Measurements from ENCODE around the gene SASS6. TPM values are rescaled to one million over a fixed set of nuclear protein-coding genes. Genes with fewer than 3 reads are reported as not detected.
A peak's percentile ranks its signal among the peaks of the same experiment; 100 is the strongest.

SASS6 gene
- total RNA-seq, 2 experiments from 2014 or later: 12.1 to 18.7 TPM

DNA sequence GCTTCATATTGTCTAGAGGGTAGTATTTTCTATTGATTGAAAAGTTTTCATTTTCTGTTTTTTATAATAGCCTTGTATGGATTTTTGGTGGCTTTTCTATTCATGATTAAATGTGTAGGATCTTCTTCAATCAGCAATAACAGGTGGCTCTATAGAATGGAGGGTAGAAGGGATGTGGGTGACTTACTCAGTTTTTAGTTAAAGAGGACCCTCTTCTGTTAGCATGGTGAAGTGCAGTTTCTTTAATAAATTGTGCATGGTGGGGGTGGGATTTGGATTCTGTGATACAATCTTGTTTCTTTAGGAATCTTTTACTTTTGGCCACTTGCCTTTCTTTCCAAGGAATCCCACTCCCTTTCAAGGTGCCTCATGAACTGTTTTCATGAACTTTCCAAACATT lies 98.3 kb downstream of the SASS6 start:
- intact Hi-C loops (cut with micrococcal nuclease; ENCODE audit: unreplicated experiment): loop anchor here (1.0 to 10.0 kb wide), 2 partner anchors 226 to 860 kb away; partner anchors contain the start of genes EXTL2 and SLC30A7
- CTCF ChIA-PET (ENCODE audit: unreplicated experiment): no interaction called here
- POLR2A ChIA-PET: interaction anchor here (1.2 kb wide), 1 partner anchor 9 kb away, joined by 6 read pairs; no protein-coding TSS in a partner anchor

More for the DNA sequence above, 98.3 kb downstream of the SASS6 start:
- Histone ChIP-seq H3K9me2 (ENCODE audit: insufficient read depth, low read length) (no peaks in the 10 kb centered on the region), H3K79me2 (ENCODE audit: insufficient read depth, low read depth, low read length) (peaks cover 25% of the 10 kb centered on the region), H3K36me3 (ENCODE audit: insufficient read depth, low read length) (peaks cover 4% of the 10 kb centered on the region; the same call in 1 of the 2 replicates), H3K9me3 (ENCODE audit: low read length) (no peaks in the 10 kb centered on the region), H3K27ac (ENCODE audit: low read depth, low read length, poor library complexity, severe bottlenecking) (no peak overlapping the region), H3K4me1 (ENCODE audit: insufficient read depth, low read length, poor library complexity, severe bottlenecking) (peaks cover 20% of the 10 kb centered on the region), H4K20me1 (ENCODE audit: insufficient read depth, low read length) (peaks cover 6% of the 10 kb centered on the region), H2AFZ (ENCODE audit: low read length) (no peak overlapping the region), H3K4me2 (ENCODE audit: low read length) (no peak overlapping the region), H3K4me3 (ENCODE audit: low read depth, low read length, poor library complexity, severe bottlenecking) (no peak overlapping the region)
- no TSS peak for BruUV-seq (replicated peaks)
- peak; percentile 55 for DNase-seq (ENCODE audit: low spot score)
- TF ChIP-seq, protein P1, sequence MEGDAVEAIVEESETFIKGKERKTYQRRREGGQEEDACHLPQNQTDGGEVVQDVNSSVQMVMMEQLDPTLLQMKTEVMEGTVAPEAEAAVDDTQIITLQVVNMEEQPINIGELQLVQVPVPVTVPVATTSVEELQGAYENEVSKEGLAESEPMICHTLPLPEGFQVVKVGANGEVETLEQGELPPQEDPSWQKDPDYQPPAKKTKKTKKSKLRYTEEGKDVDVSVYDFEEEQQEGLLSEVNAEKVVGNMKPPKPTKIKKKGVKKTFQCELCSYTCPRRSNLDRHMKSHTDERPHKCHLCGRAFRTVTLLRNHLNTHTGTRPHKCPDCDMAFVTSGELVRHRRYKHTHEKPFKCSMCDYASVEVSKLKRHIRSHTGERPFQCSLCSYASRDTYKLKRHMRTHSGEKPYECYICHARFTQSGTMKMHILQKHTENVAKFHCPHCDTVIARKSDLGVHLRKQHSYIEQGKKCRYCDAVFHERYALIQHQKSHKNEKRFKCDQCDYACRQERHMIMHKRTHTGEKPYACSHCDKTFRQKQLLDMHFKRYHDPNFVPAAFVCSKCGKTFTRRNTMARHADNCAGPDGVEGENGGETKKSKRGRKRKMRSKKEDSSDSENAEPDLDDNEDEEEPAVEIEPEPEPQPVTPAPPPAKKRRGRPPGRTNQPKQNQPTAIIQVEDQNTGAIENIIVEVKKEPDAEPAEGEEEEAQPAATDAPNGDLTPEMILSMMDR (conservative IDR thresholded peaks at IDR 0.05; ENCODE audit: low read length): peak; percentile 79
- TF ChIP-seq EZH2phosphoT487 (IDR thresholded peaks at IDR 0.05; ENCODE audit: borderline replicate concordance, low read depth, low read length): no peak

Small RNA genes within 50 kb of the gene (small RNA-seq; reads per million reads assigned to genes)
- 0.21 reads per million for gene AC093019.1

Other genes with a start within 250 kb of the SASS6 start
- gene SLC35A3, start 162.9 kb downstream of the SASS6 start, total RNA-seq (2014; rRNA removed; shearing (Covaris generic)): 15.9 and 26.8 TPM in 2 replicates
- 24.8 and 25.4 TPM in 2 replicates for gene SLC35A3, start 162.9 kb downstream of the SASS6 start, total RNA-seq (2022)
- 14.5 and 24.2 TPM in 2 replicates for gene TRMT13, start 233 bp upstream of the SASS6 start, total RNA-seq (2014; rRNA removed; shearing (Covaris generic))
- gene TRMT13, start 233 bp upstream of the SASS6 start, total RNA-seq (2022): 28.7 TPM in 2 replicates
- 0.51 and 1.5 TPM in 2 replicates for gene LRRC39, start 45.3 kb upstream of the SASS6 start, total RNA-seq (2014; rRNA removed; shearing (Covaris generic))
- gene LRRC39, start 45.3 kb upstream of the SASS6 start, total RNA-seq (2022): 0.96 and 1.8 TPM in 2 replicates
- 1.8 and 3.3 TPM in 2 replicates for gene DBT, start 116.9 kb upstream of the SASS6 start, total RNA-seq (2014; rRNA removed; shearing (Covaris generic))
- gene DBT, start 116.9 kb upstream of the SASS6 start, total RNA-seq (2022): 11.4 and 13.6 TPM in 2 replicates
- gene RTCA, start 133.3 kb upstream of the SASS6 start, total RNA-seq (2014; rRNA removed; shearing (Covaris generic)): 25.9 and 45.4 TPM in 2 replicates
- gene RTCA, start 133.3 kb upstream of the SASS6 start, total RNA-seq (2022): 40.0 and 42.7 TPM in 2 replicates
- gene CDC14A, start 219.6 kb upstream of the SASS6 start, total RNA-seq (2014; rRNA removed; shearing (Covaris generic)): 4.9 and 9.9 TPM in 2 replicates
- 7.2 and 8.2 TPM in 2 replicates for gene CDC14A, start 219.6 kb upstream of the SASS6 start, total RNA-seq (2022)